HepG2 (cell line): ENCODE data around the gene AIF1. TPM values are rescaled to one million over a fixed set of nuclear protein-coding genes. Genes with fewer than 3 reads are reported as not detected.

Experiments used
- ATF1 ChIP-seq: IDR thresholded peaks from 2 replicates; pipeline ENCODE4 v1.6.1; 2016; ENCODE audit warnings: mild to moderate bottlenecking, control low read depth
- FOXO1 ChIP-seq: sonication (generic); formaldehyde crosslinking; IDR thresholded peaks from 2 replicates; pipeline ENCODE4 v1.4.0; 2020; ENCODE audit warnings: missing genetic modification reagents
- TBP ChIP-seq: sonication (generic); formaldehyde crosslinking; IDR thresholded peaks from 2 replicates; pipeline ENCODE4 v1.5.0; 2020; ENCODE audit warnings: missing genetic modification reagents
- YEATS2 ChIP-seq: sonication (generic); formaldehyde crosslinking; IDR thresholded peaks from 2 replicates; pipeline ENCODE4 v1.4.0; 2020; ENCODE audit warnings: missing genetic modification reagents, borderline replicate concordance
- ZKSCAN1 ChIP-seq: fragments of 150-350 bp; IDR thresholded peaks from 2 replicates; pipeline ENCODE4 v1.6.1; 2014; ENCODE audit warnings: low read length
- ZNF24 ChIP-seq: fragments of 450-650 bp; IDR thresholded peaks from 2 replicates; pipeline ENCODE4 v1.6.1; 2017; ENCODE audit warnings: antibody characterized with exemption, mild to moderate bottlenecking
- ZNF879 ChIP-seq: sonication (generic); formaldehyde crosslinking; IDR thresholded peaks from 2 replicates; pipeline ENCODE4 v1.8.1; 2023; ENCODE audit warnings: missing genetic modification reagents
- polyA plus RNA-seq, 8 experiments: library from polyadenylated mRNA; depleted of rRNA in 3 of 8; stranded (reverse) in 7 of 8; unstranded in 1 of 8; fragments of >200 nt; fragmentation: Illumina TruSeq in 4 of 8; extraction: Trizol in 4 of 8; gene quantifications; 2 replicates each; pipeline versions ENCODE4 v1.2.1 to v1.2.3, GENCODE V29; 2011 to 2016; ENCODE audit warnings: low read depth in 4 of 8, missing spikeins in 1 of 8, mixed read lengths in 1 of 8; ENCODE audit not compliant: insufficient read depth in 1 of 8
- total RNA-seq, 5 experiments: library from RNA; depleted of rRNA; stranded (reverse); fragments of >200 nt; fragmentation: Illumina TruSeq; extraction: Trizol; gene quantifications; 2 replicates each; pipeline ENCODE4 v1.2.3, GENCODE V29; 2016; ENCODE audit warnings: low read depth in 1 of 5
- TF ChIP-seq, protein P1 (sequence below): sonication (generic); formaldehyde crosslinking; IDR thresholded peaks from 2 replicates; pipeline ENCODE4 v1.4.0; 2020; ENCODE audit warnings: mild to moderate bottlenecking, missing genetic modification reagents
- TF ChIP-seq, protein P2 (sequence below): IDR thresholded peaks from 2 replicates; pipeline ENCODE4 v1.6.1; 2016; ENCODE audit warnings: mild to moderate bottlenecking
- TF ChIP-seq, protein P3 (sequence below): sonication (generic); formaldehyde crosslinking; IDR thresholded peaks from 2 replicates; pipeline ENCODE4 v1.4.0; 2020; ENCODE audit warnings: missing genetic modification reagents
- TF ChIP-seq, protein P4 (sequence below): sonication (generic); formaldehyde crosslinking; IDR thresholded peaks from 2 replicates; pipeline ENCODE4 v1.9.0; 2021; ENCODE audit warnings: mild to moderate bottlenecking, missing genetic modification reagents
- TF ChIP-seq, protein P5 (sequence below): sonication (generic); formaldehyde crosslinking; IDR thresholded peaks from 2 replicates; pipeline ENCODE4 v1.5.0; 2020; ENCODE audit warnings: missing genetic modification reagents
- TF ChIP-seq, protein P6 (sequence below): sonication (generic); formaldehyde crosslinking; IDR thresholded peaks from 2 replicates; pipeline ENCODE4 v1.5.1; 2020; ENCODE audit warnings: mild to moderate bottlenecking, moderate library complexity, missing genetic modification reagents

Gene AIF1
- total and polyA plus RNA-seq, 2 of the 13 experiments (the other 11 are each of a cell fraction or from before 2014, with no cell fraction given): 1.5 TPM; not detected in 1

DNA sequence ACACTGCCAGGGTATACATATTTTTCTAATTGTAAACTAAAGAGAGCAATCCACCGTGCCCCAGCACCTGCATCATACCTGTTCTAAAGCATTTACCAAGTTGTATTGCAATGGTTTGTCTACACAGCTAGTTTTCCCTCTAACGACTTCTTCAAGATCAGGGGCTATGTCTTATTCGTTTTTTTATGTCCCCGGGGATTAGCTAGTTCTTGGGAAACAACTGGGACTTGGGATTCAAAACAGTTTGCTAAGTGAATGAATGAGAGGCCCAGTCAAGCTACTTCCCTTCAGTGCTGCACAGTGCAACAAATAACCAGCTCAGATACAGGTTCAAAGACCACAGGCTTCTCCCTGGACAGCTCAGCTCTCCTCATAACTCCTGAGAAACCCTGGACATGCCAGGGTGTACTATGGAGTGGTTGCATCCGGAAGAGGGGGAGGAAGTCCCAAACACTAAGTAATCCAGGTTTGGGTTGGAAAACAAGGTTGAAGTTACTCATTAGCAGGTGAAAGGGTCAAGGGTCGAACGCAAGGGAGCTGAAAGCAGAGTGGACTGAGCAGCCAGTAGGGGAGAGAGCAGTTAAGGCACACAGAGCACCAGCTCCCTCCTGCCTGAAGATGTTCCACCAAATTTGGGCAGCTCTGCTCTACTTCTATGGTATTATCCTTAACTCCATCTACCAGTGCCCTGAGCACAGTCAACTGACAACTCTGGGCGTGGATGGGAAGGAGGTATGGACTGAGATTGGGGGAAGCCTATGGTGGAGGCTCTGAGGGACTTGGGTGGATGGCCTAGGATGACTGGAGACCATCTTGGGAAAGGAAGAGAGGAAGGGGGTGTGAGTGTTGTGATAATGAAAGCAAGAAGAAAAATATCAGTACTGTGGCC is 40.6 kb downstream of the AIF1 start, which contains the start of gene APOM (continued):
- TF ChIP-seq, protein P1, sequence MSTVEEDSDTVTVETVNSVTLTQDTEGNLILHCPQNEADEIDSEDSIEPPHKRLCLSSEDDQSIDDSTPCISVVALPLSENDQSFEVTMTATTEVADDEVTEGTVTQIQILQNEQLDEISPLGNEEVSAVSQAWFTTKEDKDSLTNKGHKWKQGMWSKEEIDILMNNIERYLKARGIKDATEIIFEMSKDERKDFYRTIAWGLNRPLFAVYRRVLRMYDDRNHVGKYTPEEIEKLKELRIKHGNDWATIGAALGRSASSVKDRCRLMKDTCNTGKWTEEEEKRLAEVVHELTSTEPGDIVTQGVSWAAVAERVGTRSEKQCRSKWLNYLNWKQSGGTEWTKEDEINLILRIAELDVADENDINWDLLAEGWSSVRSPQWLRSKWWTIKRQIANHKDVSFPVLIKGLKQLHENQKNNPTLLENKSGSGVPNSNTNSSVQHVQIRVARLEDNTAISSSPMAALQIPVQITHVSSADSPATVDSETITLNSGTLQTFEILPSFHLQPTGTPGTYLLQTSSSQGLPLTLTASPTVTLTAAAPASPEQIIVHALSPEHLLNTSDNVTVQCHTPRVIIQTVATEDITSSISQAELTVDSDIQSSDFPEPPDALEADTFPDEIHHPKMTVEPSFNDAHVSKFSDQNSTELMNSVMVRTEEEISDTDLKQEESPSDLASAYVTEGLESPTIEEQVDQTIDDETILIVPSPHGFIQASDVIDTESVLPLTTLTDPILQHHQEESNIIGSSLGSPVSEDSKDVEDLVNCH (CRISPR knock-in tag): no peak
- TF ChIP-seq, protein P2, sequence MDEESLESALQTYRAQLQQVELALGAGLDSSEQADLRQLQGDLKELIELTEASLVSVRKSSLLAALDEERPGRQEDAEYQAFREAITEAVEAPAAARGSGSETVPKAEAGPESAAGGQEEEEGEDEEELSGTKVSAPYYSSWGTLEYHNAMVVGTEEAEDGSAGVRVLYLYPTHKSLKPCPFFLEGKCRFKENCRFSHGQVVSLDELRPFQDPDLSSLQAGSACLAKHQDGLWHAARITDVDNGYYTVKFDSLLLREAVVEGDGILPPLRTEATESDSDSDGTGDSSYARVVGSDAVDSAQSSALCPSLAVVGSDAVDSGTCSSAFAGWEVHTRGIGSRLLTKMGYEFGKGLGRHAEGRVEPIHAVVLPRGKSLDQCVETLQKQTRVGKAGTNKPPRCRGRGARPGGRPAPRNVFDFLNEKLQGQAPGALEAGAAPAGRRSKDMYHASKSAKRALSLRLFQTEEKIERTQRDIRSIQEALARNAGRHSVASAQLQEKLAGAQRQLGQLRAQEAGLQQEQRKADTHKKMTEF: peak; percentile 95
- TF ChIP-seq, protein P3, sequence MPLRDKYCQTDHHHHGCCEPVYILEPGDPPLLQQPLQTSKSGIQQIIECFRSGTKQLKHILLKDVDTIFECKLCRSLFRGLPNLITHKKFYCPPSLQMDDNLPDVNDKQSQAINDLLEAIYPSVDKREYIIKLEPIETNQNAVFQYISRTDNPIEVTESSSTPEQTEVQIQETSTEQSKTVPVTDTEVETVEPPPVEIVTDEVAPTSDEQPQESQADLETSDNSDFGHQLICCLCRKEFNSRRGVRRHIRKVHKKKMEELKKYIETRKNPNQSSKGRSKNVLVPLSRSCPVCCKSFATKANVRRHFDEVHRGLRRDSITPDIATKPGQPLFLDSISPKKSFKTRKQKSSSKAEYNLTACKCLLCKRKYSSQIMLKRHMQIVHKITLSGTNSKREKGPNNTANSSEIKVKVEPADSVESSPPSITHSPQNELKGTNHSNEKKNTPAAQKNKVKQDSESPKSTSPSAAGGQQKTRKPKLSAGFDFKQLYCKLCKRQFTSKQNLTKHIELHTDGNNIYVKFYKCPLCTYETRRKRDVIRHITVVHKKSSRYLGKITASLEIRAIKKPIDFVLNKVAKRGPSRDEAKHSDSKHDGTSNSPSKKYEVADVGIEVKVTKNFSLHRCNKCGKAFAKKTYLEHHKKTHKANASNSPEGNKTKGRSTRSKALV: peak; percentile 77; the same call in 1 of the 2 replicates
- TF ChIP-seq, protein P4, sequence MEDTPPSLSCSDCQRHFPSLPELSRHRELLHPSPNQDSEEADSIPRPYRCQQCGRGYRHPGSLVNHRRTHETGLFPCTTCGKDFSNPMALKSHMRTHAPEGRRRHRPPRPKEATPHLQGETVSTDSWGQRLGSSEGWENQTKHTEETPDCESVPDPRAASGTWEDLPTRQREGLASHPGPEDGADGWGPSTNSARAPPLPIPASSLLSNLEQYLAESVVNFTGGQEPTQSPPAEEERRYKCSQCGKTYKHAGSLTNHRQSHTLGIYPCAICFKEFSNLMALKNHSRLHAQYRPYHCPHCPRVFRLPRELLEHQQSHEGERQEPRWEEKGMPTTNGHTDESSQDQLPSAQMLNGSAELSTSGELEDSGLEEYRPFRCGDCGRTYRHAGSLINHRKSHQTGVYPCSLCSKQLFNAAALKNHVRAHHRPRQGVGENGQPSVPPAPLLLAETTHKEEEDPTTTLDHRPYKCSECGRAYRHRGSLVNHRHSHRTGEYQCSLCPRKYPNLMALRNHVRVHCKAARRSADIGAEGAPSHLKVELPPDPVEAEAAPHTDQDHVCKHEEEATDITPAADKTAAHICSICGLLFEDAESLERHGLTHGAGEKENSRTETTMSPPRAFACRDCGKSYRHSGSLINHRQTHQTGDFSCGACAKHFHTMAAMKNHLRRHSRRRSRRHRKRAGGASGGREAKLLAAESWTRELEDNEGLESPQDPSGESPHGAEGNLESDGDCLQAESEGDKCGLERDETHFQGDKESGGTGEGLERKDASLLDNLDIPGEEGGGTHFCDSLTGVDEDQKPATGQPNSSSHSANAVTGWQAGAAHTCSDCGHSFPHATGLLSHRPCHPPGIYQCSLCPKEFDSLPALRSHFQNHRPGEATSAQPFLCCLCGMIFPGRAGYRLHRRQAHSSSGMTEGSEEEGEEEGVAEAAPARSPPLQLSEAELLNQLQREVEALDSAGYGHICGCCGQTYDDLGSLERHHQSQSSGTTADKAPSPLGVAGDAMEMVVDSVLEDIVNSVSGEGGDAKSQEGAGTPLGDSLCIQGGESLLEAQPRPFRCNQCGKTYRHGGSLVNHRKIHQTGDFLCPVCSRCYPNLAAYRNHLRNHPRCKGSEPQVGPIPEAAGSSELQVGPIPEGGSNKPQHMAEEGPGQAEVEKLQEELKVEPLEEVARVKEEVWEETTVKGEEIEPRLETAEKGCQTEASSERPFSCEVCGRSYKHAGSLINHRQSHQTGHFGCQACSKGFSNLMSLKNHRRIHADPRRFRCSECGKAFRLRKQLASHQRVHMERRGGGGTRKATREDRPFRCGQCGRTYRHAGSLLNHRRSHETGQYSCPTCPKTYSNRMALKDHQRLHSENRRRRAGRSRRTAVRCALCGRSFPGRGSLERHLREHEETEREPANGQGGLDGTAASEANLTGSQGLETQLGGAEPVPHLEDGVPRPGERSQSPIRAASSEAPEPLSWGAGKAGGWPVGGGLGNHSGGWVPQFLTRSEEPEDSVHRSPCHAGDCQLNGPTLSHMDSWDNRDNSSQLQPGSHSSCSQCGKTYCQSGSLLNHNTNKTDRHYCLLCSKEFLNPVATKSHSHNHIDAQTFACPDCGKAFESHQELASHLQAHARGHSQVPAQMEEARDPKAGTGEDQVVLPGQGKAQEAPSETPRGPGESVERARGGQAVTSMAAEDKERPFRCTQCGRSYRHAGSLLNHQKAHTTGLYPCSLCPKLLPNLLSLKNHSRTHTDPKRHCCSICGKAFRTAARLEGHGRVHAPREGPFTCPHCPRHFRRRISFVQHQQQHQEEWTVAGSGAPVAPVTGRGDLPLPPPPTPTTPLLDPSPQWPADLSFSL (CRISPR knock-in tag): no peak
- TF ChIP-seq ATF1 (CRISPR knock-in tag) (peak; percentile 67; the same call in 1 of the 2 replicates), FOXO1 (CRISPR knock-in tag) (peak; percentile 98), TBP (CRISPR knock-in tag) (no peak), YEATS2 (CRISPR knock-in tag) (peak; percentile 92; the same call in 1 of the 2 replicates), ZNF24 (peak; percentile 76; the same call in 1 of the 2 replicates), ZKSCAN1 (0 out of 2 replicates have a peak, but pooled peaks have one; percentile 9), ZNF879 (CRISPR knock-in tag) (no peak)
- TF ChIP-seq, protein P5, sequence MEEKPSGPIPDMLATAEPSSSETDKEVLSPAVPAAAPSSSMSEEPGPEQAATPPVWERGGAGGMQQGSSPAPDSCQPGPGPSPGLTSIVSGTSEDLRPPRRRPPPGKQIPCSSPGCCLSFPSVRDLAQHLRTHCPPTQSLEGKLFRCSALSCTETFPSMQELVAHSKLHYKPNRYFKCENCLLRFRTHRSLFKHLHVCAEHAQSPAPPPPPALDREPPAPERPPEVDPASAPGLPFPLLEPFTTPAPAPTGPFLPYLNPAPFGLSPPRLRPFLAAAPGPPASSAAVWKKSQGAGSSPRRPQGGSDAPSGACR: peak; percentile 75; the same call in 1 of the 2 replicates
- TF ChIP-seq, protein P6, sequence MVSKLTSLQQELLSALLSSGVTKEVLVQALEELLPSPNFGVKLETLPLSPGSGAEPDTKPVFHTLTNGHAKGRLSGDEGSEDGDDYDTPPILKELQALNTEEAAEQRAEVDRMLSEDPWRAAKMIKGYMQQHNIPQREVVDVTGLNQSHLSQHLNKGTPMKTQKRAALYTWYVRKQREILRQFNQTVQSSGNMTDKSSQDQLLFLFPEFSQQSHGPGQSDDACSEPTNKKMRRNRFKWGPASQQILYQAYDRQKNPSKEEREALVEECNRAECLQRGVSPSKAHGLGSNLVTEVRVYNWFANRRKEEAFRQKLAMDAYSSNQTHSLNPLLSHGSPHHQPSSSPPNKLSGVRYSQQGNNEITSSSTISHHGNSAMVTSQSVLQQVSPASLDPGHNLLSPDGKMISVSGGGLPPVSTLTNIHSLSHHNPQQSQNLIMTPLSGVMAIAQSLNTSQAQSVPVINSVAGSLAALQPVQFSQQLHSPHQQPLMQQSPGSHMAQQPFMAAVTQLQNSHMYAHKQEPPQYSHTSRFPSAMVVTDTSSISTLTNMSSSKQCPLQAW: peak; percentile 100
